NCI-H1694 (cell line): Measurements from ENCODE around the gene SPRED2.

Experiments used
- DNase-seq: peaks from one replicate; lab custom pipeline; 2025; lab: John Stamatoyannopoulos, UW

Gene SPRED2

DNA sequence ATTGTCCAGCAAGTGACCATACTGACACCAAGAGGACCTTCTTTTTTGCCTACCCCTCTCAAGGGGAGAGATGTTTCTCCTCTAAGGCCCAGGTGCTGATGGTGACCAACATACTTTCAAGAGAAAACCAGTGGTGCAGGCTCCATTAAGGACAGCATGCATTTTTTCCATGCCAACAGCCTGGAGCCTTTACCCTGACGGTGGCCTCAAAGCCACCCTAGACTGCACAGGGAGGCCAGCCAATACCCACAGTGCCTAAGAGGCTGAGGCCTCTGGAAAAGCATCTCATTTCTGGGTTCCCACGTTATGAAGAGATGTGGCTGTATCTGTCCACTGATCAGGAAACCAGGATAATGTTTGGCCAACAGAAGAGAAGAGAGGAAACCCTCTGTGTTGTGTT, 19.3 kb downstream of the SPRED2 start:
- DNase-seq: no peak

DNA sequence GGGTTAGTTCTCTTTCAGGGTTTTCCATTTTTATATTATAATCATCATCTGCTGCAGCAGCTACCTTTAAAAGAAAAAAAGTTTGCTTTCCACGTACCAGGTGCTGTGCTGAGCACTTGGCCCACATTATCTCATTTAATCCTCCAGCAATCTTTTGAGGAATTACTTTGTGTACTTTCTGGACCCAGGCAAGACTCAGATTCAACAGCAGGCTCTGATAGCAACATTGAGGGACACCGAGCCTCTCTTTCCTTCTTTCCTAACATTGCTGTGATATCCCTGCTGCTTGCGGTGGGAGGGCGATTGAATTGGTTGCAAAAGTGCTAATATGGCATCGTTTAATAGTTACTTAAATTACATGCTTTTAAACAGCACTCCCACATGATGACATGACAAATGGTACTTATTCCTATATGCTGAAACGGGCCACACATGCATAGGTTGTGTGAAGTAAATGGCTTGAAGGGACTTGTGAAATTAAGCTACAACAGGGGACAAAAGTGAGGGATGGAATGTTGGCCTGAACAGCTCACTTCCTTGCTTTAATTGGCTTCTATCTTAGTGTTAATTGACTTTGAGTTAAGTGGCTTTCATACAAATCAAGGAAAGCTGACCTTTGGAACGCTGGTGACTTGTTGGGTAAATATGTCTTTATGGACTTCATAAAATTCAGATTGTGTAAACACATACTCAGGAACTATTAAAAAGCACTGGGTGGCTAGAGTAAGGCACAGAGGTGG, 21.2 kb downstream of the SPRED2 start:
- DNase-seq: no peak

DNA sequence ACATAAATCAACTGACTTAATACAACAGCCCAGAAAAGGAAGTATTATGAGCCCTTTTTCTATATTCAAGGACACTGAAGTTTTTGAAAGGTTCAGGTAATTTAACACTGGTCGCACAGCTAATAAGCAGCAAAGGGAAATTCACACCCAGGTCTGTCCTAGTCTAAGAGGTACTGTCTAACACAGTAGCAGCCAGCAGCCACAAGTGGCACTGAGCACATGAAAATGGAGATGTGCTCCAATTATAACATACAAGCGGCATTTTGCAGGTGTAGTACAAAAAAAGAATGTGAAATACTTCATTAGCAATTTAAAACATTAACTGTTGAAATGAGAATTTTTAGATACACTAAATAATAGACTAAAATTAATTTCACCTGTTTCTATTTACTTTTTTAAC, 23.4 kb downstream of the SPRED2 start:
- DNase-seq: no peak

- DNase-seq: no peak
These were observed 25.2 kb downstream of the SPRED2 start for GRCh38 chr2:65407240-65407639.

GRCh38 chr2:65404988-65405697, 27.3 kb downstream of the SPRED2 start:
- DNase-seq: no peak

DNA sequence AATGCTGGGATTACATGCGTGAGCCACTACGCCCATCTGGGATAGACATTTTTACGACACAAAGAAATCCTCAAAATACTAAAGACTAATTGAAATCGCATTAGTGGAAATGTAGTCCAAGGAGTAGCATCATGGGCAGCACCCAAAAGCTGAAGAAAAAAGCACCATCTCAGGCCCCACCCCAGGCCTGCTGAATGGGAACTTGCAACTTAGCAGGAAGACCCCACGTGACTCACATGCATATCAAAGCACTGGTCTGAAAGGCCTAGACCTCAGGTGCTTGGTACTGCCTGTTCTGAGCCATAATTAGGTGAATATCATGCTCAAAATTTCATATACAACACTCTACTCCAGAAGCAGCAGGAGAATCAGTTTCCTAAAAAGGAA, 28.9 kb downstream of the SPRED2 start:
- DNase-seq: no peak

GRCh38 chr2:65402780-65403528, 29.4 kb downstream of the SPRED2 start:
- no peak for DNase-seq

- DNase-seq: peak; percentile 6
These were observed 30.1 kb downstream of the SPRED2 start for GRCh38 chr2:65402323-65402722.

GRCh38 chr2:65397122-65397521, 35.3 kb downstream of the SPRED2 start:
- DNase-seq: no peak

- DNase-seq: no peak
These were observed 35.9 kb downstream of the SPRED2 start for GRCh38 chr2:65396348-65397026.

DNA sequence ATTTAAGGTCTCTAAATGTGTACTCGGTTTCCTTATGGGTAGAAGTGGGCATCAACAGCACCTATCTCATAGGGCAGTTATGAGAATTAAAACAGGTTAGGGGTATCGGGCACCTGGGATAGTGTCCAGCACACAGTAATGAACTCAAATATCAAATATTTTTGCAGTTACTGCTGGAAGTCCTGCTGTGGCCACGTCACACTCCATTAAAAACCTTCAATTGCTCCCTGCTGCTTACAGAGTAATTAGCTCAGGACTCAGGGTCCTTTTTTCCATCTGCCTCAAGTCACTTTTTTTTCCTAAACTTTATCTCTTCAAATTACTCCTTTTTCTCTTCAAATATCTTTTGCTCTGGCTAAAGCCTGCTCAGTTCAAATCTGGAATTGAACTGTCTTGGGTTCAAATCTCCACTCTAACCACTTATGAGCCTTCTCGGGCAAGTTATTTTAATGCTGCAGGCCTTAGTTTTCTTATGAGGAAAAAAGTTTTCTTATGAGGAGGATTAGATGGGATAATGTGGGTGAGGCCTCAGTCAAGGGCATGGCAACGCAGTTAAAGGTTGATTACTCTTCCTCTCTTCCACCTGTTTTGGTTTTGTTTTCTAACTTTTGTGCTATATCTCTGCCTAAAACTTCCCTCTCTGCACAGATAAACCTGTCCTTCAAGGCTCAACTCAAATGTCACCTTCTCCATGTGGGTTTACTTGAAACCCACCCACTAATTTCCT, 36.6 kb downstream of the SPRED2 start:
- no peak for DNase-seq

GRCh38 chr2:65393743-65394422, 38.5 kb downstream of the SPRED2 start:
- no peak for DNase-seq

DNA sequence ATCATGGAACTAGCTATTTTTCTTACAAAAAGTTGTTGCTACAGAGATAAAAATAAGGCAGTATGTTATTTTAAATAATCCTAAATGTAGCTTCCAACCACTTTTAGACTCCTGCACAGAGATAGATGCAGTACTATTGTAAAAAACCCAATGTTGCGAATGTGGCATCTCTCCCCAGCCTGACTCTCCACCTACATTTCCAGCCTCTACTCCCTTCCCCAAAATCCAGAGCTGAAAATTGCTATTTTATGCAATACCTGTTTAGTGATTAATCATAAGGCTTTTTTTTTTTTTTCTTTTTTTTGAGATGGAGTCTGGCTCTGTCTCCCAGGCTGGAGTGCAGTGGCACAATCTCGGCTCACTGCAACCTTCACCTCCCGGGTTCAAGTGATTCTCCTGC, 39.4 kb downstream of the SPRED2 start:
- DNase-seq: no peak

- DNase-seq: no peak
These were observed 39.8 kb downstream of the SPRED2 start for GRCh38 chr2:65392609-65393008.

DNA sequence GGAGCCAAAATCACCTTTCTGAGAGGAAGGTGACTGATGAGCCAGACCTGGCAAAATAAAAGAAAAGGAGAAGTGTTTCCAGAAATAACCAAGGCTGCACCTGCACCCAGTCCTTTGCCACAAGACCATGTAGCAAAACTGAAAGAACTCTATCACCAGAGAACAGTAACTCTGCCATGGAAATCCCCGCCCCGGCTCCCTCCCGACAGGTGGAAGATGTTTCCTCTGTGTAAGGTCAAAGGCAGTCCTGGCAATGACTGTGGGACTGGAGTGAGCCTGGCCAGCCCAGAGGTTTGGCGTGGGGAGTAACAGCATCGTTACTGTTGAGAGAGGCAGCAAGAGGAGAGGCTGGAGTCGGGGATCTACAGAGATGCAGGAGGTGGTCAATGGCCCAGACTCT, 42.3 kb downstream of the SPRED2 start:
- no peak for DNase-seq

DNA sequence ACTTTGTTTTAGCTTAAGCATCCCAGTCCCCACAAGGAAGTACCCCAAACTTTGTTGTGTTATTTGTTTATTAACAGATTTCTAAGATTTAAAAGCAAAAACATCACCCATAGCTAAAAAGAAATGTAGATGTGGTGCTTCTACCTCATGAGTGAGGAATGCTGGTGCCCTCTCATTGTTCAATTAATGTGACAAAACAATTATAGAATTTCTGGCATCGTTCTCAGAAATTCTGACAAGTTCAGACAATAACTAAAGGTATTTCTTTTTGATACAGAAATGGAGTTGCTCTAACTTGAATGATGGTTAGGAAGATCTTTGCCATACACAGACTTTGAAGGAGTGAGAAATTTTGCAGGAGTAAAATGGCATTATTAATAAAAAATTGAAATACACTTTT, 42.9 kb downstream of the SPRED2 start:
- no peak for DNase-seq

- no peak for DNase-seq
These were observed 43.6 kb downstream of the SPRED2 start for GRCh38 chr2:65388596-65389390.

DNA sequence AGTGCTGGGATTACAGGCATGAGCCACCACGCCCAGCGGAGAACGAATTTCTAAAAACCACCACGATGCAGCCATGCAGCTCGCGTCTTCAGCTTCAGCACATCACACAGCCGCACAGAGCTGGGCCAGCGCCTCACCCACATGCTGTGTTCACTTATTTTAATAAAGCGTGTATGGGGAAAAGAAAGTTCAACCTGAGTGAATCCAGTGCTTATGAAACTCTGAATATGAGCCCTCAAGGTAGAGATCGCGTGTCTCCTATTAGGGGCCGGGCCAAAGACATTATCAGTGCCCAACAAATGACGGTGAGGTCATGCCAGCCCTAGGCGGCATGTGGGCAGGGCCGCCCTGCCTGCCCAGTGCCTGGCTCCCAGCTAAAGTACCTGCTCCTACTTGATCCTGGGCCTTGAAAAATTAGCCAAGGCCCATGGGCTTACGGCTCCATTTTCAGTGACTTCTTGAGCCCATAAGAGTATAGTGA, 44.3 kb downstream of the SPRED2 start:
- DNase-seq: no peak

DNA sequence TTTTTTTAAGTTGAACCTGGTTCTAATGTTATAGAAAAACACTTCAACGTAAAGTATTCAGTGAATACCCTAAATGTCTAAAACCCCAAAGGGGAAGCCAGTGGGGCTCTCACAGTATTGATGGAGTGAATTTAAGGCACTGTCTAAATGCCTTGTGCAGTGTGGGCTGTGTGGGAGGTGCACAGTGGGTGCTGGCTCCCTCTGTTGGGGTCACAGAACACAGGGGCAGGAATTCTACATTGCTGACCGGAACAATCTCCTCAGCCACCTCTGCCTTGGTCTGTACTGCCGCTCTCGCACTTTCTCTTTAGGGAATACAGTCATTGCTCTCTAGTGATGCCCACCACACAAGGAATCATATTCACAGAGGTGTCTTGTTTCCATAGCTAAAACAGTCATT, 45.4 kb downstream of the SPRED2 start:
- no peak for DNase-seq

DNA sequence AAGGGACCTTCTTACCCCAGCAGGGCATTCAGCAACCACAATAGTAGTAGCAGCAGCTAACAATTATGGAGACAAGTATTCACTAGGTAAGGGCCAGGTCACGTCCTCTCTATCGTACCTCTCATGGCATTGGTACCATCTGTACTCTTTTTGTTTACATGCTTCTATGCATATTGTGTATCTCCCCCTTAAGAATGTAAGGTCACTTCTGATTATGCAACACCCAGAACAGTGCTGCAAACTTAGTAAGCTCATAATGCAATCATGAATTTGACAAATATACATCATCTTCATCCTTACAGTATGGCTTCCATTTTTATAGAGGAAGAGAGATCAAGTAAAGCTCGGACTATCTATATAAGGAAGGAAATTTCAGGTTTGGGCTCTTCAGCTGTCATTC, 46.1 kb downstream of the SPRED2 start:
- no peak for DNase-seq
